Mucosa of stomach (tissue), 1 donor: ENCODE results near the gene MYRFL.

Experiments
- H3K27me3 ChIP-seq: one replicate; pipeline ENCODE4 v1.7.0; 2013; ENCODE audit warnings: mild to moderate bottlenecking, low read length; ENCODE audit not compliant: control insufficient read depth, insufficient read depth
- H3K36me3 ChIP-seq: one replicate; pipeline ENCODE4 v1.7.0; 2013; ENCODE audit warnings: low read length; ENCODE audit not compliant: control insufficient read depth, insufficient read depth
- H3K4me1 ChIP-seq: one replicate; pipeline ENCODE4 v1.7.0; 2013; ENCODE audit warnings: mild to moderate bottlenecking, low read length; ENCODE audit not compliant: control insufficient read depth, insufficient read depth
- H3K4me3 ChIP-seq: one replicate; pipeline ENCODE4 v1.7.0; 2013; ENCODE audit warnings: low read length
- H3K9ac ChIP-seq: one replicate; pipeline ENCODE4 v1.7.0; 2013; ENCODE audit warnings: mild to moderate bottlenecking, low read length, moderate library complexity
- H3K9me3 ChIP-seq: one replicate; pipeline ENCODE4 v1.7.0; 2013; ENCODE audit warnings: mild to moderate bottlenecking, low read length, moderate library complexity; ENCODE audit not compliant: control insufficient read depth
- donor health status: Pancreatic carcinoma.

MYRFL gene

DNA sequence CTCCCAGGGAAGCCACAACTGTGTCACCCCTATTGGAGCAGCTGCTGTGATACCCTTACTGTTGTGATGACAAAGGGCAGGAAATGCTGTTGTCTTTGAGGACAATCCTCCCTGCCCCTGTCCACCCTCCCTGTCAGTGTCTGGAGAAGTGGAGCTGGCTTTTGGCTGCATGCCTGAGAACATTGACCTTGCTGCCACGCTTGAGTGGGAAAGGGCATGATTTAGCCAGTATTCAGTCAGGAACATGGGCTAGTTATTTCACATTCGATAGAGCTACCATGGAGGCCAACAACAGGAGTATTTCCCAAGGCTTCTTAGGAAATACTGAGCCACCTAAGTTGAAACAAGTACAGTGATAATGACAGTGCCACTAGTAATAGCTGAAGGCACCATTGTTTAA is 59.4 kb downstream of the MYRFL start:
- H3K36me3 ChIP-seq: no peaks in the 10 kb centered on the region
- H3K4me3 ChIP-seq: no peak overlapping the region
- peaks cover 3% of the 10 kb centered on the region for H3K4me1 ChIP-seq
- H3K27me3 ChIP-seq: peaks cover 3% of the 10 kb centered on the region
- no peak overlapping the region for H3K9ac ChIP-seq
- no peaks in the 10 kb centered on the region for H3K9me3 ChIP-seq

DNA sequence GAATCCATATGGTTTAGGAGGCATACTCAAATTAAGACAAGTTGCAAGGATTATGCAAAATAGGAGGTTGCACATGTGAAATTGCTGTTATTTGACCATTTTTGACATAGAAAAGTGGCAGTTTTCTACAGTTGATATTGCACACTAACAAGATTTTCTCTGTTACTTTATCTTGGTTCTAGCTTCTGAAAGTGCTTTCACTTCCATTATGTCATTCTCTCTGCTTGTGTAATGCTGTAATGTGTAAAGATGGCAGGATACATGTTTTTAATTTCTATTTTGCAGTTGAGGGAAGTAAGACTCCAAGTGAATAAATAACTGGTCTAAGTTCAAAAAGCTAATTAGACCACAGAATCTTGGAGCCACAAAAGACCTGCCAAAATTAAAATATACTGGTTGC is 60.6 kb downstream of the MYRFL start:
- Histone ChIP-seq H3K9me3 (no peaks in the 10 kb centered on the region), H3K27me3 (no peaks in the 10 kb centered on the region), H3K9ac (no peak overlapping the region), H3K4me1 (no peaks in the 10 kb centered on the region), H3K36me3 (no peaks in the 10 kb centered on the region), H3K4me3 (no peak overlapping the region)

DNA sequence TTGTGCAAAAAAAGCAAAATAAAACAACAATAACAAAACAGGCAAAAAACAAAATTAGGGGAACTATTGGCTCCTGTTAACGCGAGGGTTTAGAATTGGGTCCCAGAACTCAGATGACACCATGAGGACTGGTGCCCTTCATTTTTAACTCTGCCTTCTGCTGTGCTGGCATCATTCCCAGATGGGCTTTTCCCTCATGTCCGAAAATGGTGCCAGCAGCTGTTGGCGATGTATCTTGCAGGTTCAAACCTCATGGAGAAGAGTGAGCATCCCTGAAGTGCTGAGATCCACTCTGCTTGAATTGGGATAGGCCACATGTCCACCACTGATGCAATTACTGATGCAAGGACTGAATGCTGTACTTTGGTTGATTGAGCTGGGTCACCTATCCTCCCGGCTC is 61.1 kb downstream of the MYRFL start:
- Histone ChIP-seq H3K9ac (no peak overlapping the region), H3K9me3 (no peaks in the 10 kb centered on the region), H3K36me3 (no peaks in the 10 kb centered on the region)

GRCh38 chr12:69886715-69887114 is 61.7 kb downstream of the MYRFL start:
- no peaks in the 10 kb centered on the region for H3K27me3 ChIP-seq
- no peaks in the 10 kb centered on the region for H3K9me3 ChIP-seq
- H3K9ac ChIP-seq: no peak overlapping the region
- H3K4me3 ChIP-seq: no peak overlapping the region
- no peaks in the 10 kb centered on the region for H3K4me1 ChIP-seq
- no peaks in the 10 kb centered on the region for H3K36me3 ChIP-seq

More for the DNA sequence above, 61.1 kb downstream of the MYRFL start:
- H3K4me3 ChIP-seq: no peak overlapping the region
- H3K4me1 ChIP-seq: no peaks in the 10 kb centered on the region
- H3K27me3 ChIP-seq: no peaks in the 10 kb centered on the region

GRCh38 chr12:69888901-69889300 is 63.9 kb downstream of the MYRFL start:
- no peaks in the 10 kb centered on the region for H3K4me1 ChIP-seq
- H3K9ac ChIP-seq: no peak overlapping the region
- H3K4me3 ChIP-seq: no peak overlapping the region
- no peaks in the 10 kb centered on the region for H3K9me3 ChIP-seq
- no peaks in the 10 kb centered on the region for H3K27me3 ChIP-seq
- H3K36me3 ChIP-seq: no peaks in the 10 kb centered on the region

- Histone ChIP-seq H3K4me1 (no peaks in the 10 kb centered on the region), H3K36me3 (no peaks in the 10 kb centered on the region), H3K9ac (no peak overlapping the region), H3K4me3 (no peak overlapping the region), H3K27me3 (no peaks in the 10 kb centered on the region), H3K9me3 (no peaks in the 10 kb centered on the region)
Measured at GRCh38 chr12:69894800-69895383, 69.9 kb downstream of the MYRFL start.

- H3K9ac ChIP-seq: no peak overlapping the region
- no peaks in the 10 kb centered on the region for H3K36me3 ChIP-seq
- H3K9me3 ChIP-seq: no peaks in the 10 kb centered on the region
- H3K4me3 ChIP-seq: no peak overlapping the region
- H3K27me3 ChIP-seq: no peaks in the 10 kb centered on the region
- H3K4me1 ChIP-seq: no peaks in the 10 kb centered on the region
Measured at GRCh38 chr12:69896653-69897381, 71.8 kb downstream of the MYRFL start.

DNA sequence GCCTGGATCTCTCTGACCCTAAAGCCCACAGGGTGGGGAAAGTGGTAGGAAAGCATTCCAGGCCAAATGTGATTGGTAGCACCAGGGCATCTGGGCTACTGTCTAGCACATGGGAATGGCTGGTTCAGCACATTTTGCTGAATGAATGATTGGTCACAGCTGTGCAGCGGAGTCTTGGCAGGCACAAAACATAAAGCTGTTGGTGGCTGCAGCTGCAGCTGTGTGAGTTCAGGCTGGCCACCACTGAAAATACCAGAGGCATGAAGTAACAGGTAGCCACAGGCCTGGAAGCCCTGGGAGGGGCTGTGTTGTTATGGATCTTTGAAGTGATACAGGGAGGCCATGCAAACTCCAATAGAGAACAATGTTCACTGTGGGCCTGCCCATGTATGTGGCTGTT is 72.7 kb downstream of the MYRFL start:
- Histone ChIP-seq H3K9ac (no peak overlapping the region), H3K27me3 (no peaks in the 10 kb centered on the region), H3K4me3 (no peak overlapping the region), H3K4me1 (no peaks in the 10 kb centered on the region), H3K36me3 (no peaks in the 10 kb centered on the region), H3K9me3 (no peaks in the 10 kb centered on the region)

GRCh38 chr12:69898236-69898635 is 73.2 kb downstream of the MYRFL start:
- H3K9ac ChIP-seq: no peak overlapping the region
- H3K4me1 ChIP-seq: no peaks in the 10 kb centered on the region
- no peaks in the 10 kb centered on the region for H3K27me3 ChIP-seq
- H3K9me3 ChIP-seq: no peaks in the 10 kb centered on the region
- no peak overlapping the region for H3K4me3 ChIP-seq
- H3K36me3 ChIP-seq: no peaks in the 10 kb centered on the region

- Histone ChIP-seq H3K4me1 (no peaks in the 10 kb centered on the region), H3K27me3 (no peaks in the 10 kb centered on the region), H3K4me3 (no peak overlapping the region), H3K9me3 (no peaks in the 10 kb centered on the region), H3K36me3 (no peaks in the 10 kb centered on the region), H3K9ac (no peak overlapping the region)
Measured at GRCh38 chr12:69900720-69901131, 75.7 kb downstream of the MYRFL start.

DNA sequence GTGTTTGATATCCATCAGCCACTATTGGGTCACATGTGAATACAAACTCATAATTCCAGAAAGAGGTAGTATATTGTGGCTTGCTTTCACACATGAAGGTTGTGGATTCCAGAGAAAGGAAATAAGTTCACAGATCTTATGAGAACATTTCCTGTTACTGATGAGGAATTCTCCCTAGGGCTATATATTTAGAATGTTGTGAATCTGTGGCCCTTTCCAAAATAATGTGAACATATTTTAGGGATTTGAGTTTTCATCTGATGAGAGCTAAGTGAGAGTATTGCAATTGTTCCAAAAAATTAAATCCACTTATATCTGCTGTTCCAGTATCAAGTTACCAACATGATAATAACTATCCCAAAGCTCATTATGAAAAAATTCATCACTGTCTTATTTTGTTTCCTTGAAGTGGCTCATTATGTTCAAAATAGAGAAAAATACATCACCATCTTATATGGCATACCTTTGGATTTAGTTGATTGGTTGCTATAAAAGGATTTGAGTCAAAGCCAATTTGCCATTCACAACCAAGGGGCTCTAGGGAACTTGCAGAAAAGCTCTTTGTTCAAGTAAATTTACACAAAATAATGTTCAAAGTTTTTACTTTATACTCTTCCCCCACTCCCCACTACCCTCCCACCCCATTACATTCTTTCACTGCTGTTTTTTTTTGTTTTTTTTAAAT is 76.3 kb downstream of the MYRFL start:
- no peaks in the 10 kb centered on the region for H3K9me3 ChIP-seq
- no peaks in the 10 kb centered on the region for H3K36me3 ChIP-seq
- no peak overlapping the region for H3K4me3 ChIP-seq
- no peak overlapping the region for H3K9ac ChIP-seq
- no peaks in the 10 kb centered on the region for H3K4me1 ChIP-seq
- H3K27me3 ChIP-seq: no peaks in the 10 kb centered on the region

GRCh38 chr12:69903548-69903947 is 78.5 kb downstream of the MYRFL start:
- no peaks in the 10 kb centered on the region for H3K27me3 ChIP-seq
- H3K4me3 ChIP-seq: no peak overlapping the region
- H3K4me1 ChIP-seq: no peaks in the 10 kb centered on the region
- no peaks in the 10 kb centered on the region for H3K36me3 ChIP-seq
- no peaks in the 10 kb centered on the region for H3K9me3 ChIP-seq
- H3K9ac ChIP-seq: no peak overlapping the region
